22Rv1 (cell line): ENCODE measurements around the gene ATP6V0D1.

Experiments used
- H3K27ac ChIP-seq: fragments of 450-650 bp; 2 replicates; pipeline ENCODE4 v1.5.1; 2017
- ZFX ChIP-seq: fragments of 450-650 bp; IDR thresholded peaks from 2 replicates; pipeline ENCODE4 v1.6.1; 2017; ENCODE audit warnings: antibody characterized with exemption, borderline replicate concordance
- TF ChIP-seq, protein P1 (sequence below): fragments of 450-650 bp; IDR thresholded peaks from 2 replicates; pipeline ENCODE4 v1.5.1; 2017; ENCODE audit warnings: mild to moderate bottlenecking

ATP6V0D1 gene

GRCh38 chr16:67429799-67430503 lies 51.0 kb downstream of the ATP6V0D1 start:
- TF ChIP-seq, protein P1, sequence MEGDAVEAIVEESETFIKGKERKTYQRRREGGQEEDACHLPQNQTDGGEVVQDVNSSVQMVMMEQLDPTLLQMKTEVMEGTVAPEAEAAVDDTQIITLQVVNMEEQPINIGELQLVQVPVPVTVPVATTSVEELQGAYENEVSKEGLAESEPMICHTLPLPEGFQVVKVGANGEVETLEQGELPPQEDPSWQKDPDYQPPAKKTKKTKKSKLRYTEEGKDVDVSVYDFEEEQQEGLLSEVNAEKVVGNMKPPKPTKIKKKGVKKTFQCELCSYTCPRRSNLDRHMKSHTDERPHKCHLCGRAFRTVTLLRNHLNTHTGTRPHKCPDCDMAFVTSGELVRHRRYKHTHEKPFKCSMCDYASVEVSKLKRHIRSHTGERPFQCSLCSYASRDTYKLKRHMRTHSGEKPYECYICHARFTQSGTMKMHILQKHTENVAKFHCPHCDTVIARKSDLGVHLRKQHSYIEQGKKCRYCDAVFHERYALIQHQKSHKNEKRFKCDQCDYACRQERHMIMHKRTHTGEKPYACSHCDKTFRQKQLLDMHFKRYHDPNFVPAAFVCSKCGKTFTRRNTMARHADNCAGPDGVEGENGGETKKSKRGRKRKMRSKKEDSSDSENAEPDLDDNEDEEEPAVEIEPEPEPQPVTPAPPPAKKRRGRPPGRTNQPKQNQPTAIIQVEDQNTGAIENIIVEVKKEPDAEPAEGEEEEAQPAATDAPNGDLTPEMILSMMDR: no peak
- TF ChIP-seq ZFX: no peak
- peak overlapping the region; percentile 88 for H3K27ac ChIP-seq

DNA sequence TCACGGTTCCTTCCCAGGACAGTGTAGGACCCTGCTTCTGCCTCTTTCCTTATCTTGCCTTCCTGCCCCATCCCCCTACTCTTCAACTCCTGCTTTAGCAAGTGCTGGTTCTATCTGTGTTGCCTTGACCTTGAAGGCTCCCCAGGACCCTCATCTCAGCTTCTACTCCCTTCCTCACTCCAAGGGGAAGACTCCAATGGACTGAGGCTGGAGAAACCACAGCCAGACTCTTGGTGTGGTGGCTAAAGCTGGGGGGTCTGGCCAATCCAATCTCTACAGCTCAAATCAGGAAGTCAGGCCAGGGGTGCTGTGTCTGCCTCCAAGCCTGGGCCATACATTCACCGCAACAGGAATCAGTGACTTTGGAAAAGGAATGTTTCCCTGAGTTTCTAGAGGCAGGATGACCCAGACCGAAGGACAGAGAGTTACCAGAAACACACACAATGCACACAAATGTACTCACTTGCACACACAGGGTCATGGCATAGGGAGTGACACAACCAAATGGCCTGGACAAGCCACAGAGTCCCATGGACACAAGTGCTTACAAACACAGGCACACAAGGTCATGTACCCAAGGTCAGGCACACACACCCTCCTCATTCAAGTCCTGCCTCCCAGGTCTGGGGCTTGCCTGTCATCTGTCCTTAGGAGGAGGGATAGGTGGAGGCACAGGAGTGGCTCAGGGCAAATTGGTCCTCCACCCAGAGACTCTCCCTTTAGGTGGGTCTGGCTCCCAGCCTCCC lies 51.7 kb downstream of the ATP6V0D1 start:
- no peak for TF ChIP-seq ZFX
- TF ChIP-seq, protein P1: no peak
- peak overlapping the region; percentile 88 for H3K27ac ChIP-seq

DNA sequence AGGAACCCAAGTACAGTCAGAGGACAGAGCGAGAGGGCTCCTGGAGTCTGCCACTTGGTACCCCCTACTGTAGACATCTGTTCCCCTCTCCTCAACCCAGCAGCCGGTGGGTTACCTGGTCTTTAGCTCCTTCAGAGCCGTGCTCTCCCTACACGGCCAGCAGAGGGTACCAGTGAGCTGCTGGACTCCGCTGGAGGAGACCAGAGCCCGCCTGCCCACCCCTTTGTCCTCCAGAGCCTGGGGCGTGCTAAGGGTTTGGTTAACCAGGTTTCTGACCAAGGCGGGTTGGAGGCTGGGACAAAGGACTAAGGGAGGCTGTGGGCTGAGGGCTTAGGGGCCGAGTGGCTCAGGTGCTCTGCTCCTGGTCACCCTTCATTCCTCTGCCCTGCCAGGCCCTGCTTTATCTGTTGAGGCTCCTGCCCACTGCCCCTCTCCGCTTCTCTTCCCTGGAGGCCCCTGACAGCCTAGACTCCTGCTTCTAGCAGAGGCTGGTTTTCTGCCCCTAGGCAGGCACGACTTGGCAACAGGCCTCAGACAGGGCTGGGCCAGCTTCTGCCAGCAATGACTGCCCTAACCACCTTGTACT lies 52.7 kb downstream of the ATP6V0D1 start:
- TF ChIP-seq, protein P1: peak; percentile 95
- no peak for TF ChIP-seq ZFX
- peak overlapping the region; percentile 88 for H3K27ac ChIP-seq

- TF ChIP-seq, protein P1: no peak
- no peak for TF ChIP-seq ZFX
- H3K27ac ChIP-seq: no peak overlapping the region
Measured at GRCh38 chr16:67426950-67427349, 54.0 kb downstream of the ATP6V0D1 start.

DNA sequence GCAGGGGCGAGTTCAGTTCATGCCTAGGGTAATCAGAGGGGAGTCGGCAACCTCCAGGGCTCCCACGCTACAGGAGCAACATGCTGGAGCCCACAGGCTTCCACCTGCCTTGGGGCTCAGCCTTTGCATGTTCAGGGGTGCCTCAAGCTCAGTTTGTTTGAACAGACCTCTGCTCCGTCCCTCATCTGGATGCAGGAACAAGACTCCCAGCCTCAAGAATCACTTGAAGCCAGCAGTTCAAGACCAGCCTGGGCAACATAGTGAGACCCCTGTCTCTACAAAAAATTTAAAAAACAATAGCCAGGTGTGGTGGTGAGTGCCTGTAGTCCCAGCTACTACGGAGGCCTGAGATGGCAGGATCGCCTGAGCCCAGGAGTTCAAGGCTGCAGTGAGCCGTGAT lies 54.9 kb downstream of the ATP6V0D1 start:
- no peak for TF ChIP-seq ZFX
- TF ChIP-seq, protein P1: no peak
- H3K27ac ChIP-seq: no peak overlapping the region

DNA sequence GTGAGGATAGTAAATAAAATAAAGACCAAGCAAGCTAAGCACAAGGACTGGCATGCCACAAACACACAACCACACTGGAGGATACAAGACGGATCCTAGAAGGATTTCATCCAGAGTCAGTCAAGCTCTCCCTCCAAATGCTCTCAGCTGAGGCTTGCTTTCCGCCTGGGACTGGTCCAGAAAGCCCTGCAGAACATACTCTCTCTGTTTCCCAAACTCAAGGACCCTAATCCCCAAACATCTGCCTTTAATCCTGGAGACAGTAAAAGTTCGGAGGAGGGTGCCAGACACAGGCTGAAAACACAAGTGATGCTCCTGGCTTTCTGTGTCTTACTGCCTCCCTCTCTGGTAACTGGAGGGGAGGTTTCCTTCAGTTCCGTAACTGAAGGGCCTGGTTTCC lies 55.4 kb downstream of the ATP6V0D1 start:
- TF ChIP-seq, protein P1: no peak
- no peak for TF ChIP-seq ZFX
- H3K27ac ChIP-seq: no peak overlapping the region

DNA sequence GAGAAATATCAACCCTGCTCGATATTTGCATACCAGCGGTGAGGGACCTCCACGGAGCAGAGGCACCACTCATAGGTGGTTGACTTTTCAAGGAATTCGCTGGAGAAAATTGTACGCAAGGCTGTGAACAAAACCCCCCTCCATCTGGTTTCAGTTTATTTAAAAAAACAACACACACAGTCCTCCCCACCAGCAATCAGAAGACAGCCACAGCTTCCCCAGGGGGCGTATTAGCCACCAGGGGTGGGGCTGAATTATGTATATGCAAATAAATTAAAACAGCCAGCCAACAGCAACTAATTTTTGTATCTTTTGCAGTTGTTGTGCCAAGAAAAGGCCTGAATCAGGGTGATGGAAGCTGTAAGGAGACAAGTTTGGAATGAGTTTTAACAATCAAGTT lies 55.9 kb downstream of the ATP6V0D1 start:
- H3K27ac ChIP-seq: no peak overlapping the region

More for the DNA sequence above, 55.9 kb downstream of the ATP6V0D1 start:
- TF ChIP-seq, protein P1: 0 out of 2 replicates have a peak, but pooled peaks have one; percentile 5
- no peak for TF ChIP-seq ZFX
